Left ventricle myocardium inferior (tissue), 1 donor: ENCODE results near the gene SCN8A. TPM values are rescaled to one million over a fixed set of nuclear protein-coding genes. Genes with fewer than 3 reads are reported as not detected.
A peak's percentile ranks its signal among the peaks of the same experiment; 100 is the strongest.

ENCODE experiments used
- DNase-seq: peaks from one replicate; pipeline ENCODE4 v3.0.0-alpha.2; 2020
- H3K27ac ChIP-seq: fragments of 200-600 bp; replicated peaks from 2 replicates; pipeline ENCODE4 v1.8.0; 2021
- H3K27me3 ChIP-seq: fragments of 200-600 bp; 2 replicates; pipeline ENCODE4 v1.8.0; 2021; ENCODE audit warnings: low read depth
- H3K36me3 ChIP-seq: fragments of 200-600 bp; 2 replicates; pipeline ENCODE4 v1.8.0; 2021
- H3K4me1 ChIP-seq: fragments of 200-600 bp; 2 replicates; pipeline ENCODE4 v1.8.0; 2021
- H3K4me3 ChIP-seq: fragments of 200-600 bp; 2 replicates; pipeline ENCODE4 v1.8.0; 2021; ENCODE audit warnings: mild to moderate bottlenecking, moderate library complexity
- H3K9me3 ChIP-seq: fragments of 200-600 bp; replicated peaks from 2 replicates; pipeline ENCODE4 v1.8.0; 2021
- CTCF ChIP-seq: fragments of 200-600 bp; IDR thresholded peaks from 2 replicates; pipeline ENCODE4 v1.8.0; 2021; ENCODE audit warnings: antibody characterized with exemption, mild to moderate bottlenecking, borderline replicate concordance
- intact Hi-C: fragments of 100-400 bp; cut with micrococcal nuclease; formaldehyde crosslinking; loops from one replicate; pipeline ENCODE4 v1.11.0; 2022
- total RNA-seq: library from RNA; stranded (reverse); fragmentation: NEBNext Ultra II Directional; extraction: Animal tissue kit (Norgen Biotek cat#: 25700); gene quantifications from one replicate; pipeline ENCODE4 v1.2.1, GENCODE V29; 2021
- donor health status: DM: no; HTN: yes; CAD: no; lungs with severe emphysema.

Gene SCN8A
- total RNA-seq, 1 donor from 2014 or later, result 0.41 TPM

- peaks cover 63% of the 10 kb centered on the region for H3K27me3 ChIP-seq
- peak overlapping the region; percentile 80 for H3K27ac ChIP-seq
- TF ChIP-seq CTCF, result no peak
Observed at GRCh38 chr12:51847643-51848325, 256.8 kb downstream of the SCN8A start.

GRCh38 chr12:51848326-51848727 lies 257.3 kb downstream of the SCN8A start, which contains the start of gene FIGNL2:
Gene FIGNL2 (minus strand): TSS chr12:51848718. CDS start chr12:51822413, 26,305 bp downstream.
- no peak for TF ChIP-seq CTCF
- intact Hi-C loops, result no loop called here
- Histone ChIP-seq H3K9me3 (no peaks in the 10 kb centered on the region), H3K4me3 (peak within 1 kb of the TSS; percentile 75), H3K4me1 (peaks cover 58% of the 10 kb centered on the region), H3K27ac (peak within 1 kb of the TSS; percentile 80), H3K27me3 (peaks cover 59% of the 10 kb centered on the region), H3K36me3 (no peaks in the 10 kb centered on the region)
- no peak for DNase-seq

More at GRCh38 chr12:51847643-51848325, 256.8 kb downstream of the SCN8A start:
- Histone ChIP-seq H3K4me1 (peaks cover 58% of the 10 kb centered on the region), H3K36me3 (no peaks in the 10 kb centered on the region), H3K4me3 (peak overlapping the region; percentile 75), H3K9me3 (no peaks in the 10 kb centered on the region)
- DNase-seq, result peak; percentile 42
- intact Hi-C loops, result no loop called here

- no peaks in the 10 kb centered on the region for H3K36me3 ChIP-seq
- no peaks in the 10 kb centered on the region for H3K9me3 ChIP-seq
- DNase-seq, result no peak
- peaks cover 51% of the 10 kb centered on the region for H3K27me3 ChIP-seq
- peak overlapping the region; percentile 80 for H3K27ac ChIP-seq
- peaks cover 58% of the 10 kb centered on the region for H3K4me1 ChIP-seq
- TF ChIP-seq CTCF, result no peak
- peak overlapping the region; percentile 75 for H3K4me3 ChIP-seq
- intact Hi-C loops, result no loop called here
Observed at GRCh38 chr12:51848841-51849735, 258.1 kb downstream of the SCN8A start.

- intact Hi-C loops, result no loop called here
- H3K4me3 ChIP-seq, result no peak overlapping the region
- H3K4me1 ChIP-seq, result peaks cover 58% of the 10 kb centered on the region
- H3K27me3 ChIP-seq, result peaks cover 39% of the 10 kb centered on the region
- no peaks in the 10 kb centered on the region for H3K9me3 ChIP-seq
- H3K36me3 ChIP-seq, result no peaks in the 10 kb centered on the region
- TF ChIP-seq CTCF, result no peak
- no peak for DNase-seq
- peak overlapping the region; percentile 79 for H3K27ac ChIP-seq
Observed at GRCh38 chr12:51850081-51850964, 259.3 kb downstream of the SCN8A start.

GRCh38 chr12:51850965-51851299 lies 259.9 kb downstream of the SCN8A start:
- Histone ChIP-seq H3K27ac (peak overlapping the region; percentile 79), H3K36me3 (no peaks in the 10 kb centered on the region), H3K27me3 (peaks cover 38% of the 10 kb centered on the region), H3K4me1 (peaks cover 64% of the 10 kb centered on the region), H3K9me3 (no peaks in the 10 kb centered on the region), H3K4me3 (no peak overlapping the region)
- DNase-seq, result no peak
- TF ChIP-seq CTCF, result no peak
- intact Hi-C loops, result no loop called here
